Vagina (tissue), 2 donors: ENCODE data around the gene ITGA2B. TPM values are rescaled to one million over a fixed set of nuclear protein-coding genes. Genes with fewer than 3 reads are reported as not detected.
A peak's percentile ranks its signal among the peaks of the same experiment; 100 is the strongest.

ENCODE experiments used
- DNase-seq, 2 donors: peaks; one replicate each; pipeline ENCODE4 v3.0.0-alpha.2; 2017; ENCODE audit errors: extremely low spot score in 2 of 2
- H3K27ac ChIP-seq: fragments of 200-600 bp; sonication (generic); one replicate; pipeline ENCODE4 v1.5.1; 2019
- H3K27me3 ChIP-seq: fragments of 200-600 bp; sonication (generic); one replicate; pipeline ENCODE4 v1.5.1; 2019
- H3K36me3 ChIP-seq, 2 donors: fragments of 200-600 bp; sonication (generic); one replicate each; pipeline ENCODE4 v1.5.1; 2017 to 2019
- H3K4me1 ChIP-seq: fragments of 200-600 bp; sonication (generic); one replicate; pipeline ENCODE4 v1.5.1; 2019
- H3K4me3 ChIP-seq, 2 donors: fragments of 200-600 bp; sonication (generic); 1 replicate in 1 of 2; 2 replicates in 1 of 2; pipeline ENCODE4 v1.5.1; 2016 to 2019
- H3K9me3 ChIP-seq: fragments of 200-600 bp; sonication (generic); one replicate; pipeline ENCODE4 v1.5.1; 2019
- POLR2A ChIP-seq, 2 donors: fragments of 450-650 bp; IDR thresholded peaks; one replicate each; pipeline ENCODE4 v1.6.1; 2017; ENCODE audit warnings: antibody characterized with exemption in 2 of 2, mild to moderate bottlenecking in 2 of 2, moderate library complexity in 2 of 2
- POLR2AphosphoS5 ChIP-seq, 2 donors: sonication (generic); formaldehyde crosslinking; IDR thresholded peaks; one replicate each; pipeline ENCODE4 v1.9.0; 2017; ENCODE audit warnings: antibody characterized with exemption in 2 of 2, mild to moderate bottlenecking in 2 of 2, low read depth in 1 of 2; ENCODE audit not compliant: insufficient read depth in 1 of 2
- intact Hi-C: fragments of 100-400 bp; cut with DNase I; formaldehyde crosslinking; loops from one replicate; pipeline ENCODE4 v1.15.1; 2023
- small RNA-seq: library from RNA; depleted of rRNA; stranded (forward); fragments of <200 nt; gene quantifications from one replicate; pipeline ENCODE3, GENCODE V24; 2016
- total RNA-seq: library from RNA; depleted of rRNA; stranded (reverse); fragments of >200 nt; gene quantifications from one replicate; pipeline ENCODE4 v1.2.3, GENCODE V29; 2016
- TF ChIP-seq, protein P1 (sequence below), 3 experiments: fragments of 450-650 bp in 2 of 3; fragments of 200-600 bp in 1 of 3; sonication (generic) in 1 of 3; IDR thresholded peaks; one replicate each; pipeline ENCODE4 v1.5.1; 2017 to 2019; ENCODE audit warnings: antibody characterized with exemption in 3 of 3, mild to moderate bottlenecking in 2 of 3, moderate library complexity in 2 of 3

Gene ITGA2B
- total RNA-seq, 1 donor from 2014 or later: 2.0 TPM

- peak overlapping the region; percentile 91 to 97 for H3K4me3 ChIP-seq
- intact Hi-C loops: loop anchor here (1.0 to 5.0 kb wide), 2 partner anchors 99 to 111 kb away; no protein-coding TSS in a partner anchor
- H3K4me1 ChIP-seq: peaks cover 32% of the 10 kb centered on the region
- H3K36me3 ChIP-seq: peaks cover 0 to 33% of the 10 kb centered on the region in 2 donors
- peak overlapping the region; percentile 96 for H3K27ac ChIP-seq
- no peaks in the 10 kb centered on the region for H3K27me3 ChIP-seq
- TF ChIP-seq, protein P1, sequence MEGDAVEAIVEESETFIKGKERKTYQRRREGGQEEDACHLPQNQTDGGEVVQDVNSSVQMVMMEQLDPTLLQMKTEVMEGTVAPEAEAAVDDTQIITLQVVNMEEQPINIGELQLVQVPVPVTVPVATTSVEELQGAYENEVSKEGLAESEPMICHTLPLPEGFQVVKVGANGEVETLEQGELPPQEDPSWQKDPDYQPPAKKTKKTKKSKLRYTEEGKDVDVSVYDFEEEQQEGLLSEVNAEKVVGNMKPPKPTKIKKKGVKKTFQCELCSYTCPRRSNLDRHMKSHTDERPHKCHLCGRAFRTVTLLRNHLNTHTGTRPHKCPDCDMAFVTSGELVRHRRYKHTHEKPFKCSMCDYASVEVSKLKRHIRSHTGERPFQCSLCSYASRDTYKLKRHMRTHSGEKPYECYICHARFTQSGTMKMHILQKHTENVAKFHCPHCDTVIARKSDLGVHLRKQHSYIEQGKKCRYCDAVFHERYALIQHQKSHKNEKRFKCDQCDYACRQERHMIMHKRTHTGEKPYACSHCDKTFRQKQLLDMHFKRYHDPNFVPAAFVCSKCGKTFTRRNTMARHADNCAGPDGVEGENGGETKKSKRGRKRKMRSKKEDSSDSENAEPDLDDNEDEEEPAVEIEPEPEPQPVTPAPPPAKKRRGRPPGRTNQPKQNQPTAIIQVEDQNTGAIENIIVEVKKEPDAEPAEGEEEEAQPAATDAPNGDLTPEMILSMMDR (IDR thresholded peaks at IDR 0.05): no peak
- no peak for TF ChIP-seq POLR2AphosphoS5 (IDR thresholded peaks at IDR 0.05; ENCODE audit: insufficient read depth in 1 of 2, low read depth in 1 of 2)
- TF ChIP-seq POLR2A (IDR thresholded peaks at IDR 0.05): no peak
- DNase-seq: no peak
- no peaks in the 10 kb centered on the region for H3K9me3 ChIP-seq
These were observed 65.9 kb downstream of the ITGA2B start for GRCh38 chr17:44323359-44324091.

- no peak for TF ChIP-seq POLR2AphosphoS5 (IDR thresholded peaks at IDR 0.05; ENCODE audit: insufficient read depth in 1 of 2, low read depth in 1 of 2)
- TF ChIP-seq, protein P1 (IDR thresholded peaks at IDR 0.05): no peak
- TF ChIP-seq POLR2A (IDR thresholded peaks at IDR 0.05): no peak
- Histone ChIP-seq H3K27ac (no peak overlapping the region), H3K36me3 (peaks cover 0 to 33% of the 10 kb centered on the region in 2 donors), H3K4me3 (no peak overlapping the region), H3K9me3 (no peaks in the 10 kb centered on the region), H3K27me3 (no peaks in the 10 kb centered on the region), H3K4me1 (peaks cover 32% of the 10 kb centered on the region)
- DNase-seq: no peak
- intact Hi-C loops: loop anchor here (5.0 kb wide), 1 partner anchor 110 kb away; no protein-coding TSS in a partner anchor
These were observed 67.1 kb downstream of the ITGA2B start for GRCh38 chr17:44322236-44322895.

Small RNA genes within 50 kb of the gene (small RNA-seq; reads per million reads assigned to genes)
- not detected for gene RN7SL258P

Other genes with a start within 250 kb of the ITGA2B start
- gene HROB, start 247.7 kb downstream of the ITGA2B start, total RNA-seq: 2.0 TPM
- not detected for gene ASB16, start 218.9 kb downstream of the ITGA2B start, total RNA-seq
- 34.9 TPM for gene TMUB2, start 202.7 kb downstream of the ITGA2B start, total RNA-seq
- 27.3 TPM for gene ATXN7L3, start 189.8 kb downstream of the ITGA2B start, total RNA-seq
- 53.5 TPM for gene UBTF, start 170.0 kb downstream of the ITGA2B start, total RNA-seq
- not detected for gene SLC4A1, start 121.5 kb downstream of the ITGA2B start, total RNA-seq
- 2.0 TPM for gene RUNDC3A, start 81.0 kb downstream of the ITGA2B start, total RNA-seq
- gene SLC25A39, start 64.8 kb downstream of the ITGA2B start, total RNA-seq: 93.1 TPM
- gene GRN, start 44.3 kb downstream of the ITGA2B start, total RNA-seq: 268 TPM
- gene FAM171A2, start 25.8 kb downstream of the ITGA2B start, total RNA-seq: 4.2 TPM
- gene GPATCH8, start 113.8 kb upstream of the ITGA2B start, total RNA-seq: 39.0 TPM
- 7.6 TPM for gene FZD2, start 167.8 kb upstream of the ITGA2B start, total RNA-seq